ENCODE measurements around the gene PLCH2.

DNA sequence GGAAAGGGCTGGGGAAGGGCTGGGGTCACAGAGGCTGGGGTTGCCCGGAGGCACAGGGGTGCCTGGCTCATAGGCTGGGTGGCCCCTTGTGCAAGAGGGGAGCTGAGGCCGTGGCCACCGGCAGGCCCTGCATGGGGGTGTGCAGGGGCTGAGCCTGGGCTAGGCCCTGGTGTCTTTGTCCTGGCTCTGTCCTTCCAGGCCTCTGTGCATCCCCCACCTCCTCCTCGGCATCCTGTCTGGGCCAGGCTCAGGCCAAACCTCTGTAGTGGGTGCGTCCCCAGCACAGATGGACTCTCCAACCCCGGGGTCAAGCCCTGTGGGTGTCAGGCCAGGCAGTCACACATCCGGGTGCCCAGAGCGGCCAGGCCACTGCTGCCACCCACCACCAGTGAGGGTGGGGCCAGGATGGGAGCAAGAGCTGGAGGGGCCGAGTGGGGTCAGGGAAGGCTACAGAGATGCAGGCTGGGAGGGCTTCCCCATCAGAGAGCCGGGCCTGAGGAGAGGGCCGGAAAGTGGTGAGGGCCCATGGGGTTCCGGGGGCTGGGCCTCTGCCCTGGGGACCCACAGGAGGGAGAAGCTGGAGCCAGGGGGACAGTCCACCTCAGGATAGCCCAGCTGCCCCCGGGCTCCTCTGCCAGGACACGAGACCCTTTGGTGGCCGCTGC lies 30.9 kb downstream of the PLCH2 start:
- no peak for TF ChIP-seq EP300 (conservative IDR thresholded peaks at IDR 0.05; ENCODE audit: poor library complexity, severe bottlenecking)
- TF ChIP-seq, protein P1, sequence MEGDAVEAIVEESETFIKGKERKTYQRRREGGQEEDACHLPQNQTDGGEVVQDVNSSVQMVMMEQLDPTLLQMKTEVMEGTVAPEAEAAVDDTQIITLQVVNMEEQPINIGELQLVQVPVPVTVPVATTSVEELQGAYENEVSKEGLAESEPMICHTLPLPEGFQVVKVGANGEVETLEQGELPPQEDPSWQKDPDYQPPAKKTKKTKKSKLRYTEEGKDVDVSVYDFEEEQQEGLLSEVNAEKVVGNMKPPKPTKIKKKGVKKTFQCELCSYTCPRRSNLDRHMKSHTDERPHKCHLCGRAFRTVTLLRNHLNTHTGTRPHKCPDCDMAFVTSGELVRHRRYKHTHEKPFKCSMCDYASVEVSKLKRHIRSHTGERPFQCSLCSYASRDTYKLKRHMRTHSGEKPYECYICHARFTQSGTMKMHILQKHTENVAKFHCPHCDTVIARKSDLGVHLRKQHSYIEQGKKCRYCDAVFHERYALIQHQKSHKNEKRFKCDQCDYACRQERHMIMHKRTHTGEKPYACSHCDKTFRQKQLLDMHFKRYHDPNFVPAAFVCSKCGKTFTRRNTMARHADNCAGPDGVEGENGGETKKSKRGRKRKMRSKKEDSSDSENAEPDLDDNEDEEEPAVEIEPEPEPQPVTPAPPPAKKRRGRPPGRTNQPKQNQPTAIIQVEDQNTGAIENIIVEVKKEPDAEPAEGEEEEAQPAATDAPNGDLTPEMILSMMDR (IDR thresholded peaks at IDR 0.05; ENCODE audit: poor library complexity, severe bottlenecking) = no peak
- no peak for TF ChIP-seq POLR2AphosphoS5 (IDR thresholded peaks at IDR 0.05)
- TF ChIP-seq, protein P2, sequence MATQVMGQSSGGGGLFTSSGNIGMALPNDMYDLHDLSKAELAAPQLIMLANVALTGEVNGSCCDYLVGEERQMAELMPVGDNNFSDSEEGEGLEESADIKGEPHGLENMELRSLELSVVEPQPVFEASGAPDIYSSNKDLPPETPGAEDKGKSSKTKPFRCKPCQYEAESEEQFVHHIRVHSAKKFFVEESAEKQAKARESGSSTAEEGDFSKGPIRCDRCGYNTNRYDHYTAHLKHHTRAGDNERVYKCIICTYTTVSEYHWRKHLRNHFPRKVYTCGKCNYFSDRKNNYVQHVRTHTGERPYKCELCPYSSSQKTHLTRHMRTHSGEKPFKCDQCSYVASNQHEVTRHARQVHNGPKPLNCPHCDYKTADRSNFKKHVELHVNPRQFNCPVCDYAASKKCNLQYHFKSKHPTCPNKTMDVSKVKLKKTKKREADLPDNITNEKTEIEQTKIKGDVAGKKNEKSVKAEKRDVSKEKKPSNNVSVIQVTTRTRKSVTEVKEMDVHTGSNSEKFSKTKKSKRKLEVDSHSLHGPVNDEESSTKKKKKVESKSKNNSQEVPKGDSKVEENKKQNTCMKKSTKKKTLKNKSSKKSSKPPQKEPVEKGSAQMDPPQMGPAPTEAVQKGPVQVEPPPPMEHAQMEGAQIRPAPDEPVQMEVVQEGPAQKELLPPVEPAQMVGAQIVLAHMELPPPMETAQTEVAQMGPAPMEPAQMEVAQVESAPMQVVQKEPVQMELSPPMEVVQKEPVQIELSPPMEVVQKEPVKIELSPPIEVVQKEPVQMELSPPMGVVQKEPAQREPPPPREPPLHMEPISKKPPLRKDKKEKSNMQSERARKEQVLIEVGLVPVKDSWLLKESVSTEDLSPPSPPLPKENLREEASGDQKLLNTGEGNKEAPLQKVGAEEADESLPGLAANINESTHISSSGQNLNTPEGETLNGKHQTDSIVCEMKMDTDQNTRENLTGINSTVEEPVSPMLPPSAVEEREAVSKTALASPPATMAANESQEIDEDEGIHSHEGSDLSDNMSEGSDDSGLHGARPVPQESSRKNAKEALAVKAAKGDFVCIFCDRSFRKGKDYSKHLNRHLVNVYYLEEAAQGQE (IDR thresholded peaks at IDR 0.05; ENCODE audit: borderline replicate concordance) = no peak
- no peak for TF ChIP-seq EZH2 (IDR thresholded peaks at IDR 0.05; ENCODE audit: borderline replicate concordance, insufficient read depth, low read length, poor library complexity, severe bottlenecking)
